Raji (cell line): ENCODE measurements around the gene TP53BP2.

Source experiments
- POLR2A ChIP-seq: IDR thresholded peaks from 2 replicates; pipeline ENCODE4 v1.6.1; 2011; ENCODE audit warnings: low read depth, low read length, control low read depth; ENCODE audit not compliant: insufficient read depth

TP53BP2 gene

DNA sequence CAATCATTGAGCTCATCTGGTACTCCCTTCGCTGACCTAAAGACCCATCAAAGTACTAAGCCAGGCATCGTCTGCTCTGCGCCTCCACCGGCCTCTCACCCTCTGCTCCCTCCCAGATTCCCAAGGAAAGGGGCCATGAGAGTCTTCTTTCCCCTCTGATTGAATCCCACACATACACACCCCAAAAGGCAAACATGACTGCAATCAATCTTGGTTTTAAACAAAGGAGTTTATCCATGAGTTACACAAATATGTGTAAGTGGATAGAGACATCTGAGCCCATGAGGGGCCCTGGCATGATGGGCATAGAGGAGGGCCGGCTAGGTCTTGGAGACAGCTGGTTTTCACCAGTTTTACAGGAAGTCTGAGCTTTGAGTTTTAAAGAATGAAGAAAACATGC lies 82.5 kb downstream of the TP53BP2 start:
- TF ChIP-seq POLR2A = no peak

DNA sequence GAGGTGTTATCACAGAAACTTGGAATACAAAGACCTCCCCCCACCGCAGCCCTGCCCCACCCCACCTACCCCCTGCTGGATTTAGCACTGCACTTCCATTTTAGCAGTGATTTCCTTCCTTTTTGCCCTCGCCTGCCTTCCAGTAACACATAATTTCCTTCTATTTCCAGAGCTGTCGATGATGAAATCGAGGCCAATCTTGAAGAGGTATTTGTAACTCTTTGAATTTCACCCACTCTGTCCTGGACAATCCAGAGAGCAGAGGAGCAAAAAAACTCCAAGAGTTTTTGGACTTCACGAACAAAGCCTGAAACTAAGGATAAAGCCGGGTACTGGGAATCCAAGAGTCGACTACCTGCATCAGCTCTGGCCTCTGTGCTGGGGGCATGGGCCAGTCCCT lies 84.3 kb downstream of the TP53BP2 start:
- TF ChIP-seq POLR2A = no peak

DNA sequence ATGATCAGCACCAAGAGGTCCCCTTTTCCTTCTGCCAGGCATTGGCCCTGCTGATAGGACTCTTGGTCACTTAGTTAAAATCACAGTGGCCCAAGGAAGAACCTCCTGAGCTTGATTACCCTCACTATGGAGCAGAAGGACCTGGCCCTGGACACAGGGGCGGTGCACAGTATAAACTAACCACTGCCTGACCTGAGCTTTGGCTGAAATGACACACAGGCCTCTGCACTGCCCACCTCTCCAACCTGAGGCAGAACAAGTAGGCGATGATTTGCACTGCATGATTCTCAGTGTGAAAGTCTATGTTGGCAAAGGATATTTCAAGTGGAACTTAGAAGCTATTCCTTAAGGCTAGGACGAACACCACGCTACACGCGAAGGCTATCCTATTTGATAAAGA lies 84.9 kb downstream of the TP53BP2 start:
- TF ChIP-seq POLR2A = no peak

DNA sequence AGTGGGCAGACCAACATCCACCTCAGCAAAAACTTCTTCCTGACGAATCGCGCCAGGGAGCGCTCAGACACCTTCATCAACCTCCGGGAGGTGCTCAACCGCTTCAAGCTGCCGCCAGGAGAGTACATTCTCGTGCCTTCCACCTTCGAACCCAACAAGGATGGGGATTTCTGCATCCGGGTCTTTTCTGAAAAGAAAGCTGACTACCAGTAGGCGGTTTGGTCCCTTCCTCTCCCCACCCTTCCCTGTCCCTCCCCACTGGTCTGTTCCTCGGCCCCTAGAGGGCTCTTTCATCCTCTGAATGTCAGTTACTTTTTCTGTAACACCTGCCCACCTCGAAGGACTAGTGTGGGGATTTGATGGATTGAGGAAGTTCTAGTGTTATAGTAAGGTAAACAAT lies 86.5 kb downstream of the TP53BP2 start:
- no peak for TF ChIP-seq POLR2A

DNA sequence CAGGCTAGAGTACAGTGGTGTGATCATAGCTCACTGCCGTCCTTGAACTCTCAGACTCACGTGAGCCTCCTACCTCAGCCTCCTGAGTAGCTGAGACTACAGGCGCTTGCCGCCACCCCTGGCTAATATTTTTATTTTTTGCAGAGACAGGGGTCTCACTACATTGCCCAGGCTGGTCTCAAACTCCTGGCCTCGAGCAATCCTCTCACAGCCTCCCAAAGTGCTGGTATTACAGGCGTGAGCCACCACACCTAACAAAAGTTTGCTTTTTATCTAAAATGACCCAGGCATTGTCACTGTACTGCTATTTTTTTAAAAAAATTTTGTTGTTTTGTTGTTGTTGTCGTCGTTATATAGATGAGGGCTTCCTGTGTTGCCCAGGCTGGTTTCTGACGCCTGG lies 87.0 kb downstream of the TP53BP2 start:
- no peak for TF ChIP-seq POLR2A

DNA sequence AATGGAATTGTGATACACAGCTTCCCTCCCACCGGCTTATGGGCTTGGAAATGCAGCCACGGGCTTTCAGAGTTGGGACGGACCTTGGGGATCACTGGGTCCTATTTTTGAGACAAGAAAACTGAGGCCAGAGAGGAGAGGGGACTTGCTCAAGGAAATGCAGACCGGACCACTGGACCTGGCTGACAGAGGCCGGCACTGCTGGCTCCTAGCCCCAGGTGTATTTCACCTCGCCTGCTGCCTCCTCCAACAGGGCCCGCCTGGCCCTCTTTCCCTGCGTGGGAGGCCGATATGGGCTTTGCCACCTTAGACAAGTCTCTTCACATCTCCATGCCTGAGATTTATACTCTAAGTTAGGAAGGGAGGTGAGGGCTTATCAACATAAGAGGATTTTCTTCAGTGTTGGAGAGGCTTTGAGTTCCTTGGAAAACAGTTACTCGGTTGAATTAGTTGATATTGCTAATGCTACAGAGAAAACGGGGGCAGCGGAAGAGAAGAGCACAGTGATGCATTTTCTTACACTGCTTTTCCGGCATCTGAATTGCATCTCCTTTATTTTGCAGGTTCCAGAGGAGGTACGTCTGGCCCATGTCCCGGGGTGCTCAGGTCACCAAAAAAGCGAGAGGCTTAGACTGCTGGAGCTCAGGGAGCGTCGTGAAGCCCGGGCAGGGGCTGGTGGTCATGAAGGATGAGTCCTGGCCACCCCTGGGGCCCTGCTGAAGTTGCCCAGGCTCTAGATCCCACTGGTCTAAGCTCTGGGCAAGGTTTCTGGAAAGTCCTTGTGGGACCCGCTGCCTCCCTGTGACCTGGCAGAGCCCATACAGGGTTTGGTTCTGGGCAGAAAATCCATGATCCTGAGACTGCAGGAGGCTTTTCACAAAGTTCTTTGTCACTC lies 88.7 kb downstream of the TP53BP2 start:
- no peak for TF ChIP-seq POLR2A

DNA sequence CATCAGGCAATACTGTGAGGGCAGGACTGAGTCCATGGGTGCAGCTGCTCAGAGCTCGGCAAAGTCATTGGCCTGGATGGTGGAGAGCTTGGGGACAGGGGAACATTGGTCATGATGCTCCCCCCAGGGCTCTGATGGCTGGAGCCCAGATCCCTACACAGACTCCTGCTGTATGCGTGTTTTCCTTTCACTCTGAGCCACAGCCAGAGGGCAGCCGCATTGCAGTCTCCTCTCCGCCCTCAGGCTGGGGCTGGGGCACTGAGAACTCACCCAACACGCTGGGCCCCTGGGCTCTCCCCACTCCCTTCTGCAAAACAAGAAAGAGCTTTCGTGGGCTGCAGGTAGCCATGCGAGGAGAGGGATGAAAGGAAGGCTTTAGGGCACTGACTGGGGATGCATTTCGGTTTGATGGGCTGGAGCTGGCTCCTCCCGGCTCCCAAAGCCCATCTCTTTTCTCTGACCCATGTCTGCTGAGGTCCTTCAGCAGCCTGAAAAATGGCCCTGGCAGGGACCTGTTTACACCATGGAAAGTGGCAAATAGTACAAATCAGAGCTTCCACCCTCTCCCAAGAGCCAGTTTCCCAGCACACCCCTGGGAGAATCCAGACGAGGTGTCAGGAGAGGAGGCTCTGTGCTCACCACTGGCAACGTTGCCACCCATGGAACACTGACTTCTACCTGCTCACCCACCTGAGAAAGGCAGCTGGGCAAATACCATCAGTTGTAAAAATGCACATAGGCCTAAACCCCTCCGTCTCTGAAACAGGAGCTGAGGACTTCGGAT lies 89.6 kb downstream of the TP53BP2 start:
- no peak for TF ChIP-seq POLR2A

DNA sequence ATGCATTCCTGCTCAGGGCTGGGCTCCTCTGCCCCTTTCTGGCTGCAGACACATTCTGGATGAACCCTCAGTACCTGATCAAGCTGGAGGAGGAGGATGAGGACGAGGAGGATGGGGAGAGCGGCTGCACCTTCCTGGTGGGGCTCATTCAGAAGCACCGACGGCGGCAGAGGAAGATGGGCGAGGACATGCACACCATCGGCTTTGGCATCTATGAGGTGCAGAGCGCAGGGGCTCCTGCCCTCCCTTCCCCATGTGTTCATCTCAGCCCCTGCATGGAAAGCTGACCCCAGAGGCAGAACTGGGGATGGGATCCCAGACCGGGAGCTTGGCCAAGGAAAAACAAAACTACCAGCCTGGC lies 90.3 kb downstream of the TP53BP2 start:
- no peak for TF ChIP-seq POLR2A

DNA sequence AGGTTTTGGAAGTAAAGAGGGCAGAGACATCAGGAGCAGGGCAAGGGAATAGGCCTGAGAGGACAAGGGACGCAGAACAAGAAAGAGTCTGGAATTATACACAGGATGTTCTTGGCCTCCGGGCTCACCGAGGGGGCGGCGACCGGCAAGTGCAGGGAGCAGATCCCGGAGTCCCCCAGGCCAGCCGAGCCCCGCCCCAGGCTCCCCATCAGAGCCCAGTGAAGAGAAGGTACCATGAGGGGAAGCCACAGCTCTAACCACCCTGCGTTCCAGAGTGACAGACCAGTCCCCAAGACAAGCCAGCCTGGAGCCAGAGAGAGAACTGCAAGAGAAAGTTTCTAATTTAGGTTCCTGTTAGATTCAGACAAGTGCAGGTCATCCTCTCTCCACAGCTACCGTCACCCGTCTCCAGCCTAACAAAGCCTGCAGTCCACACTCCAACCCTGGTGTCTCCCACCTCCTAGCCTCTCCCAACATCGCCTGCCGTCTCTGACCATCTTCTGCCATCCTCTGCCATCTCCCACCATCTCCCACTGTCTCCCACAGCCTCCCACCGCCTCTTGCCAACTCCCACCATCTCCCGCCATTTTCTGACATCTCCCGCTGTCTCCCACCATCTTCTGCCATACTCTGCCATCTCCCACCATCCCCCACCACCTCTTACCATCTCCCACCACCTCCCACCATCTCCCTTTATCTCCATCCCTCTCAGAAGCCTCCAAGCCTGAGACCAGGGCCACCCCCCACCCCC lies 90.9 kb downstream of the TP53BP2 start:
- no peak for TF ChIP-seq POLR2A

DNA sequence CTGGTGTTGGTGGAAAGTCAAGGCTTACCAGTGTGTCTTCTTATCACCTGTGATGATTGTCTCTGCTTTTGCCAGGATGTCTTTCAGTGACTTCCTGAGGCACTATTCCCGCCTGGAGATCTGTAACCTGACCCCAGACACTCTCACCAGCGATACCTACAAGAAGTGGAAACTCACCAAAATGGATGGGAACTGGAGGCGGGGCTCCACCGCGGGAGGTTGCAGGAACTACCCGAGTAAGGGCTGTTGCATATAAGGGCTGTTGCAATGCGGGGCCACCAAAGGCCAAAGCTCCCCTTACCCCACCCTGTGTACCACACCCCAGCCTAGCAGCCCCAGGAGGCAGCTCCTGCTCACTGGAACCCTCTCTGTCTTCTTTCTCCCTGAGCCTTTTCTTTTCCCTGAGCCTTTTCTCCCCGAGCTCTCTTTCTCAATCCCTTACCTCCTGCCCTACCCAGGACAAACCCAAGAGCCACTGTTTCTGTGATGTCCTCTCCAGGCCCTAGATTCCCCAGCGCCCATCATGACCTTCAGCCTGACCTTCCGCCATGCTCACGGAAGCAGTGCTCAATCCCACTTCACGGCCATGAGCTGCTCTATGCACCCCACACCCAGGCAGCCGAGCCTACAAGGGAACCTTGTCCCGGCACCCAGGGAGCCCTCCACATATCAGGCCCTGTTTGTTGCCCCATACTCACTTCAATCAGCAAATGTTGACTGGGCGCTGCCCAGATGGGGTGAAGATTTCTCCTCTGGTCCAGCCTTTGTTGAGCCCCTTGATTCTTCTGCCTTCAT lies 92.8 kb downstream of the TP53BP2 start:
- TF ChIP-seq POLR2A = no peak

DNA sequence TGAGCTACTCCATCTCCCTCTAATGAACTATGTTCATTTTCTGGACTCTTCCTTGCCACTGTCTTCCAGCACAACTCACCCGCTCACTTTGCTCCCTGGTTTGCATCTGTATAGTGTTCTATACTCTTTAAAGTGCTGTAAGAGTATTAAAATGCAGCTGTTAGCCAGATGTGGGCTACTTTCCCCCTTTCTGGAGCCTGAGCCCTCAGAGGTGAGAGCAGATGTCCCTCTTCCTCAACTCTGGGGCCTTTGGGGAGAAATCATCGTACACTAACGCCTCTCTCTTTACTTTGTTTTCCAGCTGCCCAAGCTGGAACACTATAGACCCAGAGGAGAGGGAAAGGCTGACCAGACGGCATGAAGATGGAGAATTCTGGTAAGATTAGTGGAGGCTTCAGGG lies 94.1 kb downstream of the TP53BP2 start:
- no peak for TF ChIP-seq POLR2A

DNA sequence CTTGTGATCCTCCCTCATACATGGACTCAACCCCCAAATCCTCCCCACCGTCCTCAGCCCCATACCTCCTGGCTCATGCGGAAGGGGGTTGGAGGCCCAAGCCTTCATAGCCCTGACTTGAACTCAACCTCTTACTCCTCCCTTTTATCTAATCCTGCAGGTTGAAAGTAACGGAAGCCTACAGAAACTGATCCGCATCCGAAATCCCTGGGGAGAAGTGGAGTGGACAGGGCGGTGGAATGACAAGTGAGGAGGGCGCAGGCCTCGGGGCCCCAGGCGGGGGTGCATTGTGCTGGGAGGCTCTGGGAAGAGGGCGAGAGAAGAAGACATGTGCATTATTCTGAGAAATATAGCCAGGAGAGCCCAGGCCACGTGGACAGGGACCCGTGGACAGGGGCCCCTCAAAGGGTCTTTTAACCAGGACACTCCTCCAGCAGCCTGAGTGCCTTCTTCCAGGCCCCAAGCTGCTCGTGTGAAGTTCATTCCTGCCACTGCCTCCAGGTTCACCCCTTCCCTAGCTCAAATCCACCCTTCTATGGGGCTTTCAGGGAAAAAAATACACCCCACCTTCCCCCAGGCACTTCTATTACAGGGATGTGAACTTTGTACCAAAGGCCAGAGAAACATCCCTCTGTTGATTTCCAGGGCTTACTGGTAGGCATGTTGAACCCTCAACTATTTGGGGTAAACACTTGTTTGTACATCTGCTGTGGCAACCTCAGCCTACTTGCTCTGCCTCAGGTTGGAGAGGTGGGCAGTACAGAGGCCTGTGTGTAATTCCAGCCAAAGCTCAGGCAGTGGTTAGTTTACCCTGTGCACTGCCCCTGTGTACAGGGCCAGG lies 94.8 kb downstream of the TP53BP2 start:
- no peak for TF ChIP-seq POLR2A

DNA sequence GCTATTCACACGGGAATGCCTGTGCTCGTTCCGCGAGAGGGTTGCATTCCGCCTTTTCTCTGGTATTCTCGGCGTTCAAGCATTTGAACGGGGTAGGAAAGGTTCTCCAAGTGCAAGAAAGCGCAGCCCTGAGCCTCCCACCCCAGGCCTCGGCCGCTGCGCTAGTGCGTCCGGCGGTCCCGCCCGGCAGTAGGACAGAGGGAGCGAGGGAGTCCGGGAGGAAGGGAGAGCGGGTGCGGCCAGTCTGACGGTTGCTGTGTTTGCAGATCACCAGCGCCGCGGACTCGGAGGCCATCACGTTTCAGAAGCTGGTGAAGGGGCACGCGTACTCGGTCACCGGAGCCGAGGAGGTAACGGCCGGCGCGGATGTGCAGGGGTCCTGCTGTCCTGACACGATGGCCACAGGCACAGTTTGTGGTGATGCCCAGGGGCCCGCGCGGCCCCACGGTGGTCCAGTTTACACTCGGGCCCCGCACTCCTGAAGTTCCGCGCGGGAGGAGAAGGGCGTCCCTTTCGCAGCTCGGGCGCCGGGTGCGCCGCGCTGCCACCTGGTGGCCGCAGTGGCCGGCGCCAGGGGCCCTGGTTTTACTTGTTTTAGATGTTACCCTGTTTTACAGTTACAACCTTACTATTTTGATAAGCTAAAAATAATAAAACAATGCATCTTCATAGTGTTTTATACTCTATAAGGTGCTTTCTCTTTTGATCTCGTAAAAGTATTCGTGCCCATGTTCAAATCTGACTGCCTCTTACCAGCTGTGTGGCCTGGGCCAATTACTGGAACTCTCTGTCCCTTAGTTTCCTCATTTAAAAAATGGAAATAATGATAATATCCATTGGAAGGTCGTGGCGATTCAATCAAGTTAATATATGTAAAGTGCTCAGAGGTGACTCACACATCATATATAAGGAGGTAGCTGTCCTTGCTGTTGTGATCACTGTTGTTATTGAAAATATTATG lies 96.7 kb downstream of the TP53BP2 start:
- TF ChIP-seq POLR2A = no peak
